Calu3 (cell line): ENCODE data around the gene LBP. TPM values are rescaled to one million over a fixed set of nuclear protein-coding genes. Genes with fewer than 3 reads are reported as not detected.

Source experiments
- BruUV-seq: library from RNA; stranded (reverse); fragments of 400-500 nt; replicated peaks from 2 replicates; lab custom pipeline; 2021; lab: Mats Ljungman, UMichigan
- CTCF ChIA-PET: fragments of 300-600 bp; sonication (Branson Sonifier 250); formaldehyde crosslinking; loops from one replicate; lab custom pipeline; 2022; ENCODE audit warnings: antibody characterized with exemption; lab: Charles Lee
- DNase-seq: peaks from one replicate; pipeline ENCODE4 v3.0.0; 2022
- H3K27ac Mint-ChIP-seq: one replicate; pipeline ENCODE4 v1.8.0; 2022; ENCODE audit warnings: mixed read lengths; ENCODE audit not compliant: unreplicated experiment
- H3K27me3 Mint-ChIP-seq: one replicate; pipeline ENCODE4 v1.8.0; 2022; ENCODE audit warnings: mixed read lengths; ENCODE audit not compliant: unreplicated experiment
- H3K36me3 Mint-ChIP-seq: one replicate; pipeline ENCODE4 v1.8.0; 2022; ENCODE audit warnings: mild to moderate bottlenecking, moderate library complexity, mixed read lengths; ENCODE audit not compliant: insufficient read depth, unreplicated experiment
- H3K4me1 Mint-ChIP-seq: one replicate; pipeline ENCODE4 v1.8.0; 2022; ENCODE audit warnings: mild to moderate bottlenecking, low read depth, mixed read lengths; ENCODE audit not compliant: unreplicated experiment
- H3K4me3 Mint-ChIP-seq: one replicate; pipeline ENCODE4 v1.8.0; 2022; ENCODE audit warnings: mild to moderate bottlenecking, low read depth, moderate library complexity, mixed read lengths; ENCODE audit not compliant: unreplicated experiment
- H3K9me3 Mint-ChIP-seq: one replicate; pipeline ENCODE4 v1.8.0; 2022; ENCODE audit warnings: low read depth, mixed read lengths; ENCODE audit not compliant: unreplicated experiment
- CTCF ChIP-seq: fragments of 200-600 bp; IDR thresholded peaks from one replicate; pipeline ENCODE4 v1.8.0; 2022; ENCODE audit warnings: antibody characterized with exemption; ENCODE audit not compliant: unreplicated experiment
- intact Hi-C: fragments of 100-400 bp; cut with micrococcal nuclease; formaldehyde crosslinking; loops from one replicate; pipeline ENCODE4 v1.10.0; 2022; ENCODE audit not compliant: unreplicated experiment
- total RNA-seq: library from RNA; stranded (reverse); gene quantifications from 2 replicates; pipeline ENCODE4 v1.2.3, GENCODE V29; 2022

LBP gene
- total RNA-seq, 1 experiment from 2014 or later, result not detected

- intact Hi-C loops, result no loop called here
- DNase-seq, result no peak
- no peak overlapping the region for H3K27ac Mint-ChIP-seq
- no peak for TF ChIP-seq CTCF
- BruUV-seq, result no TSS peak
- no peaks in the 10 kb centered on the region for H3K9me3 Mint-ChIP-seq
- no peaks in the 10 kb centered on the region for H3K27me3 Mint-ChIP-seq
- H3K36me3 Mint-ChIP-seq, result peaks cover 99% of the 10 kb centered on the region
- CTCF ChIA-PET, result interaction anchor here (0.6 kb wide), 2 partner anchors 16 to 30 kb away, joined by 3 read pairs; no protein-coding TSS in a partner anchor
- peaks cover 34% of the 10 kb centered on the region for H3K4me1 Mint-ChIP-seq
- no peak overlapping the region for H3K4me3 Mint-ChIP-seq
Observed at GRCh38 chr20:38424401-38424800, 78.1 kb downstream of the LBP start.

GRCh38 chr20:38426006-38426897 is 80.0 kb downstream of the LBP start:
- Mint-ChIP-seq H3K4me3 (peak overlapping the region; percentile 11), H3K27ac (peak overlapping the region; percentile 28), H3K4me1 (peaks cover 46% of the 10 kb centered on the region), H3K36me3 (peaks cover 98% of the 10 kb centered on the region), H3K27me3 (no peaks in the 10 kb centered on the region), H3K9me3 (no peaks in the 10 kb centered on the region)
- no peak for DNase-seq
- TF ChIP-seq CTCF, result no peak
- intact Hi-C loops, result no loop called here
- CTCF ChIA-PET, result no interaction called here
- BruUV-seq, result no TSS peak

Other genes starting within 250 kb of the LBP start
- 261 and 311 TPM in 2 replicates for gene TGM2, start 181.2 kb upstream of the LBP start, total RNA-seq
- not detected in 2 replicates for gene KIAA1755, start 85.7 kb upstream of the LBP start, total RNA-seq
- not detected in 2 replicates for gene BPI, start 42.3 kb upstream of the LBP start, total RNA-seq
- gene SNHG17, start 88.8 kb downstream of the LBP start, total RNA-seq, result 111 and 114 TPM in 2 replicates
- 59.8 and 62.5 TPM in 2 replicates for gene RALGAPB, start 126.4 kb downstream of the LBP start, total RNA-seq
- not detected in 2 replicates for gene ADIG, start 234.7 kb downstream of the LBP start, total RNA-seq